Mucosa of descending colon (tissue), 3 donors: Measurements from ENCODE around the gene C4orf51. TPM values are rescaled to one million over a fixed set of nuclear protein-coding genes. Genes with fewer than 3 reads are reported as not detected.

Source experiments
- ATAC-seq: fragments of 200-7000 bp; cut with Tn5 transposase; one replicate; pipeline ENCODE4 v1.9.1; 2020; ENCODE audit warnings: mild to moderate bottlenecking, moderate library complexity
- DNase-seq, 3 donors: peaks; one replicate each; pipeline ENCODE4 v3.0.0-alpha.2; 2020
- H3K36me3 ChIP-seq: fragments of 200-600 bp; one replicate; pipeline ENCODE4 v1.8.0; 2021; ENCODE audit warnings: low read depth, mild to moderate bottlenecking
- H3K4me1 ChIP-seq: fragments of 200-600 bp; one replicate; pipeline ENCODE4 v1.8.0; 2021; ENCODE audit warnings: low read depth, mild to moderate bottlenecking
- H3K4me3 ChIP-seq: fragments of 200-600 bp; one replicate; pipeline ENCODE4 v1.8.0; 2021; ENCODE audit warnings: mild to moderate bottlenecking
- H3K9me3 ChIP-seq: fragments of 200-600 bp; one replicate; pipeline ENCODE4 v1.8.0; 2021; ENCODE audit warnings: mild to moderate bottlenecking
- intact Hi-C, 2 donors: fragments of 100-400 bp; cut with DNase I in 1 of 2; cut with micrococcal nuclease in 1 of 2; formaldehyde crosslinking; loops; one replicate each; pipeline versions ENCODE4 v1.11.0 to v1.11.1; 2022; cut with DNase I, micrococcal nuclease
- total RNA-seq, 3 donors: library from RNA; stranded (reverse); fragmentation: NEBNext Ultra II Directional in 2 of 3; extraction: Animal tissue kit (Norgen Biotek cat#: 25700) in 2 of 3; gene quantifications; one replicate each; pipeline versions ENCODE4 v1.2.1 to v1.2.4, GENCODE V29; 2021 to 2023
- TF ChIP-seq, protein P1 (sequence below): fragments of 200-600 bp; IDR thresholded peaks from one replicate; pipeline ENCODE4 v1.8.0; 2022; ENCODE audit warnings: antibody characterized with exemption, mild to moderate bottlenecking
- donor health status: DM: no; HTN: no; CAD: no; lungs with moderate emphysema.
- donor health status: DM: no; HTN: no; CAD: no.
- donor health status: DM: no; HTN: yes; CAD: no.

Gene C4orf51
- total RNA-seq, 3 donors from 2014 or later = not detected

DNA sequence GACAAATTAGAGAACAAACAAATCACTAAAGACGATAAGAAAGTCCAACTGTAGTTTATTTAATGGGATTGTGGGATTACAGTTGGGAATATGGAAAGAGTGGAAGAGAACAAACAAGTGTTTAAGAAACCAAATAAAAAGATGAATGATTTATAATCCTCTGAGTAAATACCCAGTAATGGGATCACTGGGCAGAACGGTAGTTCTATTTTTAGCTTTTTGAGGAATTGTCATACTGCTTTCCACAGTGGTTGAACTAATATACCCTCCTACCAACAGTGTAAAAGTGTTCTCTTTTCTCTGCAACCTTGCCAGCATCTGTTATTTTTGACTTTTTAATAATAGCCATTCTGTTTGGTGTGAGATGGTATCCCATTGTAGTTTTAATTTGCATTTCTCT lies 15.0 kb downstream of the C4orf51 start:
- Histone ChIP-seq H3K4me3 (no peak overlapping the region), H3K4me1 (no peaks in the 10 kb centered on the region), H3K9me3 (no peaks in the 10 kb centered on the region), H3K36me3 (no peaks in the 10 kb centered on the region)
- intact Hi-C loops = no loop called here
- ATAC-seq = no peak
- no peak for DNase-seq
- TF ChIP-seq, protein P1, sequence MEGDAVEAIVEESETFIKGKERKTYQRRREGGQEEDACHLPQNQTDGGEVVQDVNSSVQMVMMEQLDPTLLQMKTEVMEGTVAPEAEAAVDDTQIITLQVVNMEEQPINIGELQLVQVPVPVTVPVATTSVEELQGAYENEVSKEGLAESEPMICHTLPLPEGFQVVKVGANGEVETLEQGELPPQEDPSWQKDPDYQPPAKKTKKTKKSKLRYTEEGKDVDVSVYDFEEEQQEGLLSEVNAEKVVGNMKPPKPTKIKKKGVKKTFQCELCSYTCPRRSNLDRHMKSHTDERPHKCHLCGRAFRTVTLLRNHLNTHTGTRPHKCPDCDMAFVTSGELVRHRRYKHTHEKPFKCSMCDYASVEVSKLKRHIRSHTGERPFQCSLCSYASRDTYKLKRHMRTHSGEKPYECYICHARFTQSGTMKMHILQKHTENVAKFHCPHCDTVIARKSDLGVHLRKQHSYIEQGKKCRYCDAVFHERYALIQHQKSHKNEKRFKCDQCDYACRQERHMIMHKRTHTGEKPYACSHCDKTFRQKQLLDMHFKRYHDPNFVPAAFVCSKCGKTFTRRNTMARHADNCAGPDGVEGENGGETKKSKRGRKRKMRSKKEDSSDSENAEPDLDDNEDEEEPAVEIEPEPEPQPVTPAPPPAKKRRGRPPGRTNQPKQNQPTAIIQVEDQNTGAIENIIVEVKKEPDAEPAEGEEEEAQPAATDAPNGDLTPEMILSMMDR = no peak

DNA sequence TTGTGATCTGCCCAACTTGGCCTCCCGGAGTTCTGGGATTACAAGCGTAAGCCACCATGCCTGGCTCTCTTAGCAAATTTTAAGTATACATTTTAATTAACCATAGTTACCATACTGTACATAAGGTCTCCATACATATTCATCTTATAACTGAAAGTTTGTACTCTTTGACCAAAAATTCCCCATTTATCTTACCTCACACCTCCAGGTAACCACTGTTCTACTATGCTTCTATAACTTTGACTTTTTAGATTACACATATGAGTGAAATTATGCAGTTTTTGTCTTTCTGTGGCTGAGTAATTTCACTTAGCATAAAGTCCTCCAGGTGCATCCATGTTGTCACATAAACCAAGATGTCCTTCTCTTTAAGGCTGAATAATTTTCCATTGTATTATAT lies 17.4 kb downstream of the C4orf51 start:
- Histone ChIP-seq H3K4me3 (no peak overlapping the region), H3K36me3 (no peaks in the 10 kb centered on the region), H3K9me3 (no peaks in the 10 kb centered on the region), H3K4me1 (no peaks in the 10 kb centered on the region)
- TF ChIP-seq, protein P1 = no peak
- no peak for ATAC-seq
- DNase-seq = no peak
- intact Hi-C loops = no loop called here

DNA sequence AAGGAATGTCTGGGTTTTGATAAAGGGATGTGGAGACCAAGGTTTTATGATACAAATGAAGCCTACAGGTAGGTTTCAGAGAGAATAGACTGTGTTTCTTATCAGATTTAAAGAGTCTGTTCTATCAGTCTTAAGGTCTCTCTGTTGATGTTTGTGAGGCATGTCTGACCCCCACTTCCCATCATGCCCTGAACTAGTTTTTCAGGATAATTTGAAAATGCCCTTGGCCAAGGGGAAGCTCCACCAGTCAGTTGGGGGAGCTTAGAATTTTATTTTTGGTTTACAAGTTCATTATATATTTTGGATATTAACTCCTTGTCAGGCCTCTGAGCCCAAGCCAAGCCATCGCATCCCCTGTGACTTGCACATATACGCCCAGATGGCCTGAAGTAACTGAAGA lies 18.6 kb downstream of the C4orf51 start:
- Histone ChIP-seq H3K9me3 (no peaks in the 10 kb centered on the region), H3K4me3 (no peak overlapping the region), H3K36me3 (no peaks in the 10 kb centered on the region), H3K4me1 (no peaks in the 10 kb centered on the region)
- no peak for ATAC-seq
- no peak for DNase-seq
- TF ChIP-seq, protein P1 = no peak
- intact Hi-C loops = no loop called here

DNA sequence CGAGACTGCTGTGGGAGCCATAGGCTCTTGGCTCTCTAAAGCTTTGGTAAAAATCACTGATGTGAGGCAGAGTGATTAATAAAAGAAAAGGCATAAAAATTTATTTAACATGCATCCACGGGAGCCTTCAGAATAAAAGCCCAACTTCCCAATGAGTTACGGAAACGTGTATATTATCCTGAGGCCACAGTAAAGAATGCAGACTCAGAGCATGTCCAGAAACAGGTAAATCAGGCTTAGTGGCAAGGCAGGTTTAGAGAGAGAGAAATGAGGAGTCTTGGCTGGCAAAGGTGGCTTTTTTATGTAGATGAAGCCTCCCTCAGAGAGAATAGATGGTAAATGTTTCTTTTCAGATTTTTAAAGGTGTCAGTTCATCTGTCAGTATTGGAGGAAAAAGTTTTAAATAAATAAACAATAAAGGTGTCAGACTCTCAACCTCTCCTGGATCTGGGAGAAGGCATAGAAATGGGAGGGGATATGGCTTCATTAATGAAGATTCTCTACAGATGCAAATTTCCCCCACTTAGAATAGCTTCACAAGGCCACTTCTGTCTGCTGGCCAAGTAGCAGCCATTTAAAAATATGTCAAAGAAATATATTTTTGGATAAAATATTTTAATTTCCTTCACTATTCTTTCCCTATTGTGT lies 24.0 kb downstream of the C4orf51 start:
- H3K4me1 ChIP-seq = no peaks in the 10 kb centered on the region
- no peak overlapping the region for H3K4me3 ChIP-seq
- no peak for ATAC-seq
- no peak for DNase-seq
- TF ChIP-seq, protein P1 = no peak
- H3K36me3 ChIP-seq = no peaks in the 10 kb centered on the region
- no peaks in the 10 kb centered on the region for H3K9me3 ChIP-seq
- intact Hi-C loops = no loop called here

DNA sequence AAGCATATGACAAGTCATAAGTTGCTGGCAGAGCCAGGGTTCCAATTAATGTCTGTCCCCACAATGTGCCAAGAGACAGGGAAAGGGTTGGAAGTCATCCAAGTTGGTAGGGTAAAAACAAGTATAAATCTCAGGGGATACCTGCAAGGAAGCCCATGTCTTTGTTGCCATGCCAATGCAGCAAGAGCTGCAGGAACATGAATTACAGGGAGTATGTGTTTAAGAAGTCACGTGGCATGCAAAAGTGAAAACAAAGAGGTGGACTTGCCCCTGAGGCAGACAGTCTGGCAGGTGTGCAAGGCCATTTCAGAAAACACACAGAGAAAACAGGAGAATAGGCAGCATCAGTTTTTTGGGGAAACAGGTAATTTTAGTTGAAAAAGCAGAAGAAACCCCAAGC lies 29.4 kb downstream of the C4orf51 start:
- Histone ChIP-seq H3K36me3 (no peaks in the 10 kb centered on the region), H3K9me3 (peaks cover 4% of the 10 kb centered on the region), H3K4me1 (no peaks in the 10 kb centered on the region), H3K4me3 (no peak overlapping the region)
- peak; percentile 63 for ATAC-seq
- intact Hi-C loops = no loop called here
- peak in 1 of 3 donors; percentile 17 for DNase-seq
- TF ChIP-seq, protein P1 = no peak

DNA sequence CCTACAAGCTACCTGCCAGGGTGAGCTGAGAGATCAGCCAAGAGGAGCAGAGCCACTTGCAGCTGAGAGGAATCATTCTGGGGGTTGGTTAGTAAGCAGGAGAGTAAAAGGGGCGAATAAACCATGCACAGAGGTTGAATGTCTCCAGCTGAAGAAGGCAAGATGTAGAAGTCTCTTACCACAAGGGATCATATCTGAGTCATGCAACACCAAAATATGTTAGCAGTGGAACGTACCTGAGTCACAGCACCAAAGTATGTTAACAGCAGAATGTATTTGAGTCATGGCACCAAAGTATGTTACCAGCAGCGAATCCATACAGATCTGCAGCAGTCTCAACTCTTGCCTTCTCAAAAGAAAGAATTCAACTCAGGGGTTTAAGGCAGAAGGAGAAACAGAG lies 29.9 kb downstream of the C4orf51 start:
- intact Hi-C loops = no loop called here
- Histone ChIP-seq H3K4me1 (no peaks in the 10 kb centered on the region), H3K36me3 (no peaks in the 10 kb centered on the region), H3K4me3 (no peak overlapping the region), H3K9me3 (peaks cover 4% of the 10 kb centered on the region)
- peak; percentile 22 for ATAC-seq
- no peak for DNase-seq
- TF ChIP-seq, protein P1 = no peak
